ENCODE results near the gene MTHFD1.

GRCh38 chr14:64438181-64438841 lies 50.2 kb downstream of the MTHFD1 start:
- no peak for TF ChIP-seq POLR2A (IDR thresholded peaks at IDR 0.05; ENCODE audit: low read depth, low read length)
- no peak for TF ChIP-seq POLR2AphosphoS5 (IDR thresholded peaks at IDR 0.05; ENCODE audit: low read depth, low read length)
- no peak for TF ChIP-seq TAF1 (IDR thresholded peaks at IDR 0.05; ENCODE audit: low read depth, low read length)
- TF ChIP-seq SPI1 (IDR thresholded peaks at IDR 0.05; ENCODE audit: low read depth, low read length) = no peak
